ENCODE results near the gene FILIP1L.

DNA sequence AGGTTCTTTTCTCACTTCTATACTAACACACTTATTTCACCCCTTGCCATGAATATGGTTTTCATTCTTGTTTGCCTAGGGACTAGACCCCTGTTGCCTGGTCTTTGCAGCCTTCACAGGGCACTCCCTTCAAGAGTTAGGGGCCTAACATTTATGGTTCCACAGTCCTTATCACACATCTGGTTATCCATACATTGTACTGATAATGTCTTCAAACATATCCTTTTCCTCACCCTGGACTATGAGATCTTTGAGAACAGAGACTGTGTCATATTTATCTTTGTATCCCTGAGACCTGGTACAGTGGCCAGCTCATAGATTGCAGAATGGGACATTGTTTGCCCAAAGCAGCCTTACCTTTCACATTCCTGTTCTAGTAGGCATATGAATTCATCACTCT lies 190.4 kb downstream of the FILIP1L start:
- TF ChIP-seq, protein P1, sequence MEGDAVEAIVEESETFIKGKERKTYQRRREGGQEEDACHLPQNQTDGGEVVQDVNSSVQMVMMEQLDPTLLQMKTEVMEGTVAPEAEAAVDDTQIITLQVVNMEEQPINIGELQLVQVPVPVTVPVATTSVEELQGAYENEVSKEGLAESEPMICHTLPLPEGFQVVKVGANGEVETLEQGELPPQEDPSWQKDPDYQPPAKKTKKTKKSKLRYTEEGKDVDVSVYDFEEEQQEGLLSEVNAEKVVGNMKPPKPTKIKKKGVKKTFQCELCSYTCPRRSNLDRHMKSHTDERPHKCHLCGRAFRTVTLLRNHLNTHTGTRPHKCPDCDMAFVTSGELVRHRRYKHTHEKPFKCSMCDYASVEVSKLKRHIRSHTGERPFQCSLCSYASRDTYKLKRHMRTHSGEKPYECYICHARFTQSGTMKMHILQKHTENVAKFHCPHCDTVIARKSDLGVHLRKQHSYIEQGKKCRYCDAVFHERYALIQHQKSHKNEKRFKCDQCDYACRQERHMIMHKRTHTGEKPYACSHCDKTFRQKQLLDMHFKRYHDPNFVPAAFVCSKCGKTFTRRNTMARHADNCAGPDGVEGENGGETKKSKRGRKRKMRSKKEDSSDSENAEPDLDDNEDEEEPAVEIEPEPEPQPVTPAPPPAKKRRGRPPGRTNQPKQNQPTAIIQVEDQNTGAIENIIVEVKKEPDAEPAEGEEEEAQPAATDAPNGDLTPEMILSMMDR (IDR thresholded peaks at IDR 0.05): no peak
- TF ChIP-seq POLR2A (IDR thresholded peaks at IDR 0.05): no peak

Data from breast epithelium (tissue), 3 donors.